ENCODE measurements around the gene STK17B.

The STK17B gene

GRCh38 chr2:196119926-196120325 lies 51.5 kb downstream of the STK17B start:
- TF ChIP-seq CTCF (IDR thresholded peaks at IDR 0.05; ENCODE audit: low read depth, low read length, missing control alignments): no peak
- DNase-seq (ENCODE audit: low read depth): no peak
- no peak overlapping the region for H3K4me3 ChIP-seq (ENCODE audit: low read depth, low read length)

- no peak overlapping the region for H3K4me3 ChIP-seq (ENCODE audit: low read depth, low read length)
- DNase-seq (ENCODE audit: low read depth): no peak
- no peak for TF ChIP-seq CTCF (IDR thresholded peaks at IDR 0.05; ENCODE audit: low read depth, low read length, missing control alignments)
These were observed 54.1 kb downstream of the STK17B start for GRCh38 chr2:196117214-196117705.

GRCh38 chr2:196113061-196113974 lies 58.1 kb downstream of the STK17B start:
- no peak overlapping the region for H3K4me3 ChIP-seq (ENCODE audit: low read depth, low read length)
- no peak for DNase-seq (ENCODE audit: low read depth)
- TF ChIP-seq CTCF (IDR thresholded peaks at IDR 0.05; ENCODE audit: low read depth, low read length, missing control alignments): no peak

GRCh38 chr2:196112418-196113034 lies 58.9 kb downstream of the STK17B start:
- no peak for TF ChIP-seq CTCF (IDR thresholded peaks at IDR 0.05; ENCODE audit: low read depth, low read length, missing control alignments)
- no peak overlapping the region for H3K4me3 ChIP-seq (ENCODE audit: low read depth, low read length)
- DNase-seq (ENCODE audit: low read depth): no peak

GRCh38 chr2:196108604-196109003 lies 62.8 kb downstream of the STK17B start:
- no peak overlapping the region for H3K4me3 ChIP-seq (ENCODE audit: low read depth, low read length)

GRCh38 chr2:196105951-196106350 lies 65.4 kb downstream of the STK17B start:
- H3K4me3 ChIP-seq (ENCODE audit: low read depth, low read length): no peak overlapping the region
- no peak for DNase-seq (ENCODE audit: low read depth)
- TF ChIP-seq CTCF (IDR thresholded peaks at IDR 0.05; ENCODE audit: low read depth, low read length, missing control alignments): no peak

More at GRCh38 chr2:196108604-196109003, 62.8 kb downstream of the STK17B start:
- no peak for TF ChIP-seq CTCF (IDR thresholded peaks at IDR 0.05; ENCODE audit: low read depth, low read length, missing control alignments)
- no peak for DNase-seq (ENCODE audit: low read depth)
